Astrocyte (in vitro differentiated cells and primary cell): ENCODE measurements around the gene BMF.
"Not testable (repeated sequence)": the region's sequence is repeated elsewhere in the genome, so short reads cannot be mapped to it uniquely, and the experiment has no call there.

Experiments used
- CTCF ChIP-seq: IDR thresholded peaks from 2 replicates; pipeline ENCODE4 v1.5.1; 2011; ENCODE audit warnings: low read depth, mild to moderate bottlenecking, inconsistent platforms, low read length, moderate library complexity; ENCODE audit not compliant: insufficient read depth
- EZH2 ChIP-seq: IDR thresholded peaks from 2 replicates; pipeline ENCODE4 v1.6.1; 2012; ENCODE audit warnings: mild to moderate bottlenecking, low read length, inconsistent platforms; ENCODE audit not compliant: insufficient read depth

- TF ChIP-seq CTCF, EZH2: not testable (repeated sequence)
Observed at GRCh38 chr15:40115106-40115505, 6.4 kb upstream of the BMF start.
